ENCODE measurements around the gene COL15A1.

- TF ChIP-seq, protein P1, sequence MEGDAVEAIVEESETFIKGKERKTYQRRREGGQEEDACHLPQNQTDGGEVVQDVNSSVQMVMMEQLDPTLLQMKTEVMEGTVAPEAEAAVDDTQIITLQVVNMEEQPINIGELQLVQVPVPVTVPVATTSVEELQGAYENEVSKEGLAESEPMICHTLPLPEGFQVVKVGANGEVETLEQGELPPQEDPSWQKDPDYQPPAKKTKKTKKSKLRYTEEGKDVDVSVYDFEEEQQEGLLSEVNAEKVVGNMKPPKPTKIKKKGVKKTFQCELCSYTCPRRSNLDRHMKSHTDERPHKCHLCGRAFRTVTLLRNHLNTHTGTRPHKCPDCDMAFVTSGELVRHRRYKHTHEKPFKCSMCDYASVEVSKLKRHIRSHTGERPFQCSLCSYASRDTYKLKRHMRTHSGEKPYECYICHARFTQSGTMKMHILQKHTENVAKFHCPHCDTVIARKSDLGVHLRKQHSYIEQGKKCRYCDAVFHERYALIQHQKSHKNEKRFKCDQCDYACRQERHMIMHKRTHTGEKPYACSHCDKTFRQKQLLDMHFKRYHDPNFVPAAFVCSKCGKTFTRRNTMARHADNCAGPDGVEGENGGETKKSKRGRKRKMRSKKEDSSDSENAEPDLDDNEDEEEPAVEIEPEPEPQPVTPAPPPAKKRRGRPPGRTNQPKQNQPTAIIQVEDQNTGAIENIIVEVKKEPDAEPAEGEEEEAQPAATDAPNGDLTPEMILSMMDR (IDR thresholded peaks at IDR 0.05): no peak
- TF ChIP-seq ZFX (IDR thresholded peaks at IDR 0.05; ENCODE audit: borderline replicate concordance): no peak
These were observed 119.8 kb downstream of the COL15A1 start for GRCh38 chr9:99063522-99063921.
